ENCODE results near the gene ALOX12.
"Not testable (repeated sequence)": the region's sequence is repeated elsewhere in the genome, so short reads cannot be mapped to it uniquely, and the experiment has no call there.

The ALOX12 gene

GRCh38 chr17:6995500-6996255 is at the start of gene ALOX12:
Gene ALOX12 (plus strand): TSS chr17:6996049. CDS start chr17:6996118, 69 bp downstream.
- H3K36me3 Mint-ChIP-seq (ENCODE audit: low read depth): peaks cover 22% of the 10 kb centered on the region
- no peaks in the 10 kb centered on the region for H3K9me3 Mint-ChIP-seq
- H3K27me3 Mint-ChIP-seq (ENCODE audit: low read depth): no peaks in the 10 kb centered on the region
- no peak within 1 kb of the TSS for H3K27ac Mint-ChIP-seq
- no peak within 1 kb of the TSS for H3K4me3 Mint-ChIP-seq
- peaks cover 1% of the 10 kb centered on the region for H3K4me1 Mint-ChIP-seq (ENCODE audit: low read depth)
- DNase-seq (ENCODE audit: low spot score): no peak

GRCh38 chr17:6947745-6948144 is 48.1 kb upstream of the ALOX12 start:
- H3K27me3 Mint-ChIP-seq (ENCODE audit: low read depth): peaks cover 3% of the 10 kb centered on the region
- DNase-seq (ENCODE audit: low spot score): no peak
- H3K27ac Mint-ChIP-seq: no peak overlapping the region
- no peak overlapping the region for H3K4me3 Mint-ChIP-seq
- H3K9me3 Mint-ChIP-seq: no peaks in the 10 kb centered on the region
- H3K4me1 Mint-ChIP-seq (ENCODE audit: low read depth): peaks cover 7% of the 10 kb centered on the region
- H3K36me3 Mint-ChIP-seq (ENCODE audit: low read depth): no peaks in the 10 kb centered on the region

- H3K9me3 Mint-ChIP-seq: no peaks in the 10 kb centered on the region
- H3K27me3 Mint-ChIP-seq (ENCODE audit: low read depth): peaks cover 1% of the 10 kb centered on the region
- peaks cover 7% of the 10 kb centered on the region for H3K4me1 Mint-ChIP-seq (ENCODE audit: low read depth)
- no peaks in the 10 kb centered on the region for H3K36me3 Mint-ChIP-seq (ENCODE audit: low read depth)
- DNase-seq (ENCODE audit: low spot score): no peak
- H3K4me3 Mint-ChIP-seq: no peak overlapping the region
- H3K27ac Mint-ChIP-seq: peak overlapping the region; percentile 32
These were observed 47.3 kb upstream of the ALOX12 start for GRCh38 chr17:6948562-6948961.

- Mint-ChIP-seq H3K36me3 (ENCODE audit: low read depth) (no peaks in the 10 kb centered on the region), H3K4me1 (ENCODE audit: low read depth) (peaks cover 7% of the 10 kb centered on the region), H3K27ac (peak overlapping the region; percentile 32), H3K4me3 (no peak overlapping the region), H3K9me3 (no peaks in the 10 kb centered on the region), H3K27me3 (ENCODE audit: low read depth) (no peaks in the 10 kb centered on the region)
- no peak for DNase-seq (ENCODE audit: low spot score)
These were observed 46.9 kb upstream of the ALOX12 start for GRCh38 chr17:6948976-6949375.

GRCh38 chr17:6950938-6951337 is 44.9 kb upstream of the ALOX12 start:
- not testable (repeated sequence) for H3K27ac Mint-ChIP-seq; H3K36me3 Mint-ChIP-seq (ENCODE audit: low read depth); DNase-seq (ENCODE audit: low spot score); H3K4me1 Mint-ChIP-seq (ENCODE audit: low read depth); H3K9me3 Mint-ChIP-seq; H3K4me3 Mint-ChIP-seq; H3K27me3 Mint-ChIP-seq (ENCODE audit: low read depth)

GRCh38 chr17:6953689-6954088 is 42.2 kb upstream of the ALOX12 start:
- Mint-ChIP-seq H3K36me3 (ENCODE audit: low read depth) (no peaks in the 10 kb centered on the region), H3K4me3 (no peak overlapping the region), H3K9me3 (no peaks in the 10 kb centered on the region), H3K27me3 (ENCODE audit: low read depth) (no peaks in the 10 kb centered on the region), H3K4me1 (ENCODE audit: low read depth) (peaks cover 3% of the 10 kb centered on the region), H3K27ac (no peak overlapping the region)
- no peak for DNase-seq (ENCODE audit: low spot score)

GRCh38 chr17:6959700-6960099 is 36.1 kb upstream of the ALOX12 start:
- DNase-seq (ENCODE audit: low spot score): no peak
- H3K27ac Mint-ChIP-seq: no peak overlapping the region
- peaks cover 10% of the 10 kb centered on the region for H3K27me3 Mint-ChIP-seq (ENCODE audit: low read depth)
- H3K4me3 Mint-ChIP-seq: no peak overlapping the region
- H3K36me3 Mint-ChIP-seq (ENCODE audit: low read depth): no peaks in the 10 kb centered on the region
- H3K4me1 Mint-ChIP-seq (ENCODE audit: low read depth): no peaks in the 10 kb centered on the region
- H3K9me3 Mint-ChIP-seq: no peaks in the 10 kb centered on the region

- Mint-ChIP-seq H3K27me3 (ENCODE audit: low read depth) (no peaks in the 10 kb centered on the region), H3K4me1 (ENCODE audit: low read depth) (peaks cover 1% of the 10 kb centered on the region), H3K36me3 (ENCODE audit: low read depth) (no peaks in the 10 kb centered on the region), H3K27ac (no peak overlapping the region), H3K9me3 (no peaks in the 10 kb centered on the region), H3K4me3 (no peak overlapping the region)
- no peak for DNase-seq (ENCODE audit: low spot score)
These were observed 26.5 kb upstream of the ALOX12 start for GRCh38 chr17:6969323-6969726.

- H3K9me3 Mint-ChIP-seq: no peaks in the 10 kb centered on the region
- H3K4me3 Mint-ChIP-seq: no peak overlapping the region
- H3K36me3 Mint-ChIP-seq (ENCODE audit: low read depth): no peaks in the 10 kb centered on the region
- no peaks in the 10 kb centered on the region for H3K27me3 Mint-ChIP-seq (ENCODE audit: low read depth)
- DNase-seq (ENCODE audit: low spot score): no peak
- H3K27ac Mint-ChIP-seq: no peak overlapping the region
- peaks cover 1% of the 10 kb centered on the region for H3K4me1 Mint-ChIP-seq (ENCODE audit: low read depth)
These were observed 24.9 kb upstream of the ALOX12 start for GRCh38 chr17:6970992-6971391.

- H3K4me3 Mint-ChIP-seq: not testable (repeated sequence)
These were observed 16.4 kb upstream of the ALOX12 start for GRCh38 chr17:6979440-6979839.

GRCh38 chr17:6981426-6981825 is 14.4 kb upstream of the ALOX12 start:
- Mint-ChIP-seq H3K36me3 (ENCODE audit: low read depth) (no peaks in the 10 kb centered on the region), H3K4me3 (peak overlapping the region; percentile 35)
- no peak for DNase-seq (ENCODE audit: low spot score)

More at GRCh38 chr17:6979440-6979839, 16.4 kb upstream of the ALOX12 start:
- peaks cover 14% of the 10 kb centered on the region for H3K4me1 Mint-ChIP-seq (ENCODE audit: low read depth)
- H3K27ac Mint-ChIP-seq; H3K36me3 Mint-ChIP-seq (ENCODE audit: low read depth); H3K9me3 Mint-ChIP-seq; H3K27me3 Mint-ChIP-seq (ENCODE audit: low read depth); DNase-seq (ENCODE audit: low spot score): not testable (repeated sequence)

GRCh38 chr17:6985266-6985665 is 10.6 kb upstream of the ALOX12 start:
- no peak for DNase-seq (ENCODE audit: low spot score)
- Mint-ChIP-seq H3K9me3 (no peaks in the 10 kb centered on the region), H3K27me3 (ENCODE audit: low read depth) (no peaks in the 10 kb centered on the region), H3K4me1 (ENCODE audit: low read depth) (peaks cover 14% of the 10 kb centered on the region), H3K4me3 (no peak overlapping the region), H3K36me3 (ENCODE audit: low read depth) (no peaks in the 10 kb centered on the region), H3K27ac (no peak overlapping the region)

More at GRCh38 chr17:6981426-6981825, 14.4 kb upstream of the ALOX12 start:
- peaks cover 2% of the 10 kb centered on the region for H3K27me3 Mint-ChIP-seq (ENCODE audit: low read depth)
- peaks cover 8% of the 10 kb centered on the region for H3K9me3 Mint-ChIP-seq
- H3K27ac Mint-ChIP-seq: no peak overlapping the region
- H3K4me1 Mint-ChIP-seq (ENCODE audit: low read depth): peaks cover 14% of the 10 kb centered on the region

- H3K4me3 Mint-ChIP-seq: no peak overlapping the region
- DNase-seq (ENCODE audit: low spot score): no peak
- peaks cover 9% of the 10 kb centered on the region for H3K4me1 Mint-ChIP-seq (ENCODE audit: low read depth)
- H3K27ac Mint-ChIP-seq: no peak overlapping the region
- H3K9me3 Mint-ChIP-seq: no peaks in the 10 kb centered on the region
- H3K36me3 Mint-ChIP-seq (ENCODE audit: low read depth): no peaks in the 10 kb centered on the region
- H3K27me3 Mint-ChIP-seq (ENCODE audit: low read depth): no peaks in the 10 kb centered on the region
These were observed 9.2 kb upstream of the ALOX12 start for GRCh38 chr17:6986676-6987075.

- Mint-ChIP-seq H3K27ac (no peak overlapping the region), H3K4me3 (no peak overlapping the region), H3K36me3 (ENCODE audit: low read depth) (peaks cover 2% of the 10 kb centered on the region), H3K4me1 (ENCODE audit: low read depth) (no peaks in the 10 kb centered on the region), H3K27me3 (ENCODE audit: low read depth) (no peaks in the 10 kb centered on the region), H3K9me3 (no peaks in the 10 kb centered on the region)
- DNase-seq (ENCODE audit: low spot score): no peak
These were observed 6.1 kb upstream of the ALOX12 start for GRCh38 chr17:6989779-6990178.

GRCh38 chr17:6993613-6994056 is 2.2 kb upstream of the ALOX12 start:
- peaks cover 17% of the 10 kb centered on the region for H3K36me3 Mint-ChIP-seq (ENCODE audit: low read depth)
- not testable (repeated sequence) for H3K27ac Mint-ChIP-seq; H3K4me3 Mint-ChIP-seq; DNase-seq (ENCODE audit: low spot score); H3K9me3 Mint-ChIP-seq; H3K4me1 Mint-ChIP-seq (ENCODE audit: low read depth); H3K27me3 Mint-ChIP-seq (ENCODE audit: low read depth)

Measured in T-helper 2 cell treated with Interferon-gamma antibody and Interleukin-4, amounts not matched to agents 5 μg/mL and 100 μg/mL, for 36 hours (primary cell).